Measurements from ENCODE around the gene ZNF653. TPM values are rescaled to one million over a fixed set of nuclear protein-coding genes. Genes with fewer than 3 reads are reported as not detected.

ZNF653 gene
- polyA plus RNA-seq, 1 experiment: 2.1 TPM

- ChIA-PET POLR2A (interaction anchor here (0.6 kb wide), 1 partner anchor 262 kb away, joined by 14 read pairs; no protein-coding TSS in a partner anchor), CTCF (interaction anchor here (1.1 kb wide), 1 partner anchor 15 kb away, joined by 4 read pairs; the partner anchor contains the start of gene PRKCSH)
- no peaks in the 10 kb centered on the region; the same call in 1 of the 2 replicates for H3K9me3 ChIP-seq (ENCODE audit: control insufficient read depth, insufficient read depth, low read length)
- TF ChIP-seq, protein P1, sequence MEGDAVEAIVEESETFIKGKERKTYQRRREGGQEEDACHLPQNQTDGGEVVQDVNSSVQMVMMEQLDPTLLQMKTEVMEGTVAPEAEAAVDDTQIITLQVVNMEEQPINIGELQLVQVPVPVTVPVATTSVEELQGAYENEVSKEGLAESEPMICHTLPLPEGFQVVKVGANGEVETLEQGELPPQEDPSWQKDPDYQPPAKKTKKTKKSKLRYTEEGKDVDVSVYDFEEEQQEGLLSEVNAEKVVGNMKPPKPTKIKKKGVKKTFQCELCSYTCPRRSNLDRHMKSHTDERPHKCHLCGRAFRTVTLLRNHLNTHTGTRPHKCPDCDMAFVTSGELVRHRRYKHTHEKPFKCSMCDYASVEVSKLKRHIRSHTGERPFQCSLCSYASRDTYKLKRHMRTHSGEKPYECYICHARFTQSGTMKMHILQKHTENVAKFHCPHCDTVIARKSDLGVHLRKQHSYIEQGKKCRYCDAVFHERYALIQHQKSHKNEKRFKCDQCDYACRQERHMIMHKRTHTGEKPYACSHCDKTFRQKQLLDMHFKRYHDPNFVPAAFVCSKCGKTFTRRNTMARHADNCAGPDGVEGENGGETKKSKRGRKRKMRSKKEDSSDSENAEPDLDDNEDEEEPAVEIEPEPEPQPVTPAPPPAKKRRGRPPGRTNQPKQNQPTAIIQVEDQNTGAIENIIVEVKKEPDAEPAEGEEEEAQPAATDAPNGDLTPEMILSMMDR (IDR thresholded peaks at IDR 0.05; ENCODE audit: low read depth, low read length): no peak
- no peak overlapping the region for H3K27ac ChIP-seq (ENCODE audit: low read depth, low read length)
- no peaks in the 10 kb centered on the region for H3K27me3 ChIP-seq (ENCODE audit: control insufficient read depth, insufficient read depth, low read length)
- no peak overlapping the region for H3K4me3 ChIP-seq (ENCODE audit: low read depth, low read length)
- no peak for DNase-seq (ENCODE audit: low read depth, low spot score)
These were observed 54.9 kb downstream of the ZNF653 start for GRCh38 chr19:11450570-11451326.

GRCh38 chr19:11448923-11449554 is 56.6 kb downstream of the ZNF653 start:
- Histone ChIP-seq H3K27ac (ENCODE audit: low read depth, low read length) (no peak overlapping the region), H3K4me3 (ENCODE audit: low read depth, low read length) (no peak overlapping the region), H3K27me3 (ENCODE audit: control insufficient read depth, insufficient read depth, low read length) (no peaks in the 10 kb centered on the region), H3K9me3 (ENCODE audit: control insufficient read depth, insufficient read depth, low read length) (no peaks in the 10 kb centered on the region; the same call in 1 of the 2 replicates)
- no peak for DNase-seq (ENCODE audit: low read depth, low spot score)
- CTCF ChIA-PET: no interaction called here
- TF ChIP-seq, protein P1 (IDR thresholded peaks at IDR 0.05; ENCODE audit: low read depth, low read length): no peak
- POLR2A ChIA-PET: no interaction called here

- no peaks in the 10 kb centered on the region; the same call in 1 of the 2 replicates for H3K9me3 ChIP-seq (ENCODE audit: control insufficient read depth, insufficient read depth, low read length)
- no peaks in the 10 kb centered on the region for H3K27me3 ChIP-seq (ENCODE audit: control insufficient read depth, insufficient read depth, low read length)
- no peak for DNase-seq (ENCODE audit: low read depth, low spot score)
- TF ChIP-seq, protein P1 (IDR thresholded peaks at IDR 0.05; ENCODE audit: low read depth, low read length): no peak
- ChIA-PET POLR2A (no interaction called here), CTCF (interaction anchor here (0.9 to 1.6 kb wide), 2 partner anchors 154 to 205 kb away, joined by 6 to 10 read pairs; no protein-coding TSS in a partner anchor)
- no peak overlapping the region for H3K4me3 ChIP-seq (ENCODE audit: low read depth, low read length)
- H3K27ac ChIP-seq (ENCODE audit: low read depth, low read length): no peak overlapping the region
These were observed 57.2 kb downstream of the ZNF653 start for GRCh38 chr19:11448410-11448809.

- TF ChIP-seq, protein P1 (IDR thresholded peaks at IDR 0.05; ENCODE audit: low read depth, low read length): no peak
- DNase-seq (ENCODE audit: low read depth, low spot score): no peak
- POLR2A ChIA-PET: no interaction called here
- H3K27ac ChIP-seq (ENCODE audit: low read depth, low read length): no peak overlapping the region
- CTCF ChIA-PET: interaction anchor here (0.5 to 1.6 kb wide), 6 partner anchors 10 to 204 kb away, joined by 3 to 10 read pairs (median 5); no protein-coding TSS in a partner anchor
- H3K9me3 ChIP-seq (ENCODE audit: control insufficient read depth, insufficient read depth, low read length): no peaks in the 10 kb centered on the region; the same call in 1 of the 2 replicates
- H3K4me3 ChIP-seq (ENCODE audit: low read depth, low read length): no peak overlapping the region
- H3K27me3 ChIP-seq (ENCODE audit: control insufficient read depth, insufficient read depth, low read length): no peaks in the 10 kb centered on the region
These were observed 58.0 kb downstream of the ZNF653 start for GRCh38 chr19:11447347-11448262.

Measured in AG04450 (cell line).